HPDE6-E6E7 (cell line): Measurements from ENCODE around the gene GALNT3.

Experiments
- DNase-seq: peaks from one replicate; pipeline ENCODE4 v3.0.0; 2011; ENCODE audit warnings: missing footprints; ENCODE audit errors: extremely low spot score

Gene GALNT3

GRCh38 chr2:165796129-165796528 is 2.1 kb upstream of the GALNT3 start:
- DNase-seq = no peak

GRCh38 chr2:165795011-165795410 is 964 bp upstream of the GALNT3 start:
- DNase-seq = peak; percentile 6

- peak; percentile 43 for DNase-seq
These were observed 485 bp upstream of the GALNT3 start for GRCh38 chr2:165794536-165794928.

GRCh38 chr2:165793161-165793778 is 777 bp downstream of the GALNT3 start:
- DNase-seq = peak; percentile 58

GRCh38 chr2:165792104-165792454 is 2.0 kb downstream of the GALNT3 start:
- DNase-seq = no peak

GRCh38 chr2:165791421-165792103 is 2.5 kb downstream of the GALNT3 start:
- peak; percentile 23 for DNase-seq

- DNase-seq = no peak
These were observed 3.6 kb downstream of the GALNT3 start for GRCh38 chr2:165790466-165790865.

- no peak for DNase-seq
These were observed 6.7 kb downstream of the GALNT3 start for GRCh38 chr2:165787334-165787733.

- no peak for DNase-seq
These were observed 14.3 kb downstream of the GALNT3 start for GRCh38 chr2:165779706-165780105.

- DNase-seq = no peak
These were observed 15.2 kb downstream of the GALNT3 start for GRCh38 chr2:165778653-165779451.

- no peak for DNase-seq
These were observed 15.9 kb downstream of the GALNT3 start for GRCh38 chr2:165778187-165778556.

GRCh38 chr2:165777522-165778186 is 16.4 kb downstream of the GALNT3 start:
- DNase-seq = no peak

- DNase-seq = no peak
These were observed 17.3 kb downstream of the GALNT3 start for GRCh38 chr2:165776796-165777195.

- no peak for DNase-seq
These were observed 18.0 kb downstream of the GALNT3 start for GRCh38 chr2:165776013-165776412.

GRCh38 chr2:165773684-165774083 is 20.4 kb downstream of the GALNT3 start:
- DNase-seq = no peak

- no peak for DNase-seq
These were observed 21.9 kb downstream of the GALNT3 start for GRCh38 chr2:165772183-165772582.

GRCh38 chr2:165766326-165766927 is 27.6 kb downstream of the GALNT3 start:
- no peak for DNase-seq

- DNase-seq = no peak
These were observed 31.3 kb downstream of the GALNT3 start for GRCh38 chr2:165762723-165763122.

- DNase-seq = no peak
These were observed 36.0 kb downstream of the GALNT3 start for GRCh38 chr2:165757906-165758675.

GRCh38 chr2:165746501-165746900 is 47.5 kb downstream of the GALNT3 start:
- DNase-seq = no peak

GRCh38 chr2:165745916-165746315 is 48.1 kb downstream of the GALNT3 start:
- no peak for DNase-seq
